ENCODE measurements around the gene BCAP31. TPM values are rescaled to one million over a fixed set of nuclear protein-coding genes. Genes with fewer than 3 reads are reported as not detected.

BCAP31 gene
- total RNA-seq, 1 experiment from 2014 or later: 235 TPM

DNA sequence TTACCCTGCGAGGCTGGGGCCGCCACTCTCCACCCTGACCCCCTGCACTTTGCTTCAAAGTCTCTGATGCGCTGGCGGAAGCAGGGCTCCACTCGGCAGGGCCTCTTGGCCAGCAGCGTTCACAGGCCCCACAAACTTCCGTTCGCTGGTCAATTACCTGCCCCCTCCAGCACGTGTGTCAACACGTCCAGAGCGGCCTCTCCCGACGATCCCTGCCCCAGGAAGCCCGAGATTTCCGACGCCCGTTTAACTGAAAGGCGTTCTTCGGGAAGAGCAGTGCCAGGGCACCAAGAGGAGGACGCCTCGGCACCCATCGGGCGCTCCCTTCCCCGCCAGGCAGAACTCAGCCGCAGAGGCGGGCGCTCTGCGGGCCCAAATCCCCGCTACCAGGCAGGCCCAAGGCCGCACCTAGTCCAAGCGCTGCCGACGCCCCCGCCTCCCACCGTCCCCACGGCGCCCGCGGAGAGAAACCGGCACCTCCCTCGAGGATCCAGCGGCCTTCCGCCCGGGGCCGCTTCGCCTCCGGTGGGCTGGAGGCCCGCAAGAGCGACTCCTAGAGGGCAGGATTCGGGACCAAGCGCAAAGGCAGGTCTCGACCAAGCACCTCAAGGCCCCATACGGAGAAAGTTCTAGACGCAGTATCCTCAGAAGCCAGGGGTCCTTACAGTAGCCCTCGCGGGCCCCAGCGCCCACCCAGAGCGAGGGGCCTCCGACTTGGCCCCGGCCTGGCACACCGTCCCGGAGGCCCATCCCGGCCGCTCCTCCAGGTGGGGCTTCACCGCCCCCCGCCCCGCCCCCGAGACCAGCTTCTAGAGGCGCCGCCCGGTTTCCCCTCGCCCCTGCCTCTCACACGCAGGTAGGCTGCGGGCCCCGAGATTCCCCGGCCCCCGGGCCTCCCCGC, 586 bp downstream of the BCAP31 start:
- DNase-seq (ENCODE audit: low spot score): peak; percentile 56
- Histone ChIP-seq H3K27me3 (replicated peaks; ENCODE audit: insufficient read depth, low read depth, low read length, poor library complexity) (no peaks in the 10 kb centered on the region), H3K4me3 (ENCODE audit: low read depth, low read length, poor library complexity, severe bottlenecking) (peak overlapping the region; percentile 71), H3K9me3 (ENCODE audit: low read depth, low read length, poor library complexity, severe bottlenecking) (no peaks in the 10 kb centered on the region), H3K36me3 (ENCODE audit: insufficient read depth, low read length, poor library complexity, severe bottlenecking) (peaks cover 17% of the 10 kb centered on the region), H3K4me1 (ENCODE audit: insufficient read depth, low read length, poor library complexity, severe bottlenecking) (peaks cover 8% of the 10 kb centered on the region), H3K27ac (ENCODE audit: low read depth, low read length, poor library complexity, severe bottlenecking) (peak overlapping the region; percentile 81)
- no TSS peak for BruUV-seq (replicated peaks)
- TF ChIP-seq EZH2 (IDR thresholded peaks at IDR 0.05; ENCODE audit: borderline replicate concordance, low read depth, low read length, poor library complexity, severe bottlenecking): no peak
- TF ChIP-seq, protein P1, sequence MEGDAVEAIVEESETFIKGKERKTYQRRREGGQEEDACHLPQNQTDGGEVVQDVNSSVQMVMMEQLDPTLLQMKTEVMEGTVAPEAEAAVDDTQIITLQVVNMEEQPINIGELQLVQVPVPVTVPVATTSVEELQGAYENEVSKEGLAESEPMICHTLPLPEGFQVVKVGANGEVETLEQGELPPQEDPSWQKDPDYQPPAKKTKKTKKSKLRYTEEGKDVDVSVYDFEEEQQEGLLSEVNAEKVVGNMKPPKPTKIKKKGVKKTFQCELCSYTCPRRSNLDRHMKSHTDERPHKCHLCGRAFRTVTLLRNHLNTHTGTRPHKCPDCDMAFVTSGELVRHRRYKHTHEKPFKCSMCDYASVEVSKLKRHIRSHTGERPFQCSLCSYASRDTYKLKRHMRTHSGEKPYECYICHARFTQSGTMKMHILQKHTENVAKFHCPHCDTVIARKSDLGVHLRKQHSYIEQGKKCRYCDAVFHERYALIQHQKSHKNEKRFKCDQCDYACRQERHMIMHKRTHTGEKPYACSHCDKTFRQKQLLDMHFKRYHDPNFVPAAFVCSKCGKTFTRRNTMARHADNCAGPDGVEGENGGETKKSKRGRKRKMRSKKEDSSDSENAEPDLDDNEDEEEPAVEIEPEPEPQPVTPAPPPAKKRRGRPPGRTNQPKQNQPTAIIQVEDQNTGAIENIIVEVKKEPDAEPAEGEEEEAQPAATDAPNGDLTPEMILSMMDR (conservative IDR thresholded peaks at IDR 0.05; ENCODE audit: low read depth, low read length): peak; percentile 44
- POLR2A ChIA-PET (ENCODE audit: low non-redundant PET): no interaction called here
- CTCF ChIA-PET: interaction anchor here (0.5 to 0.6 kb wide), 3 partner anchors 14 to 340 kb away, joined by 3 to 6 read pairs (median 5); no protein-coding TSS in a partner anchor
- intact Hi-C loops (cut with micrococcal nuclease; ENCODE audit: unreplicated experiment): loop anchor here (2.0 kb wide), 1 partner anchor 77 kb away; the partner anchor contains the start of gene DUSP9

- peaks cover 13% of the 10 kb centered on the region for H3K4me1 ChIP-seq (ENCODE audit: insufficient read depth, low read length, poor library complexity, severe bottlenecking)
- intact Hi-C loops (cut with micrococcal nuclease; ENCODE audit: unreplicated experiment): no loop called here
Measured at GRCh38 chrX:153722704-153723350, 1.4 kb downstream of the BCAP31 start.

DNA sequence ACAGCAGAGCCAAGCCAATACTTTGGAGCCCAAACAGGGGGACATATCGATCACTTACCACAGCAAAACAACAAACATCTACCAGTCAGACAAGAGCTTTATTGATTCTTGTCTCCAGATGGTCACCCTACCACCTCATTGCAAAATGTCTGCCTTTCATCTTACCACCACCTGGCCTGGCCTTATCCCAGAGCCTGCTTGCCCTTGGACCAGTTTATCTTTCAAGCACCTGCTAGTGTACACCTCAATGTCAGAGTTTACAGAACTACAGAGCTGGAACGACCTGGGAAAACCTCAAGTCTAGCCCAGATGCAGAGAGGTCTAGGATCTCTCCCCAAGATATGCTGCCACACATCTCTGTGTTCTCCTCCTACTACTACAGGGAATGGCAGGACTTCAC, 4.5 kb downstream of the BCAP31 start:
- intact Hi-C loops (cut with micrococcal nuclease; ENCODE audit: unreplicated experiment): no loop called here
- no peak for DNase-seq (ENCODE audit: low spot score)
- no TSS peak for BruUV-seq (replicated peaks)
- Histone ChIP-seq H3K36me3 (ENCODE audit: insufficient read depth, low read length, poor library complexity, severe bottlenecking) (peaks cover 36% of the 10 kb centered on the region), H3K4me3 (ENCODE audit: low read depth, low read length, poor library complexity, severe bottlenecking) (no peak overlapping the region), H3K27ac (ENCODE audit: low read depth, low read length, poor library complexity, severe bottlenecking) (no peak overlapping the region), H3K27me3 (replicated peaks; ENCODE audit: insufficient read depth, low read depth, low read length, poor library complexity) (no peaks in the 10 kb centered on the region), H3K4me1 (ENCODE audit: insufficient read depth, low read length, poor library complexity, severe bottlenecking) (peaks cover 5% of the 10 kb centered on the region), H3K9me3 (ENCODE audit: low read depth, low read length, poor library complexity, severe bottlenecking) (no peaks in the 10 kb centered on the region)
- no peak for TF ChIP-seq EZH2 (IDR thresholded peaks at IDR 0.05; ENCODE audit: borderline replicate concordance, low read depth, low read length, poor library complexity, severe bottlenecking)
- TF ChIP-seq, protein P1 (conservative IDR thresholded peaks at IDR 0.05; ENCODE audit: low read depth, low read length): no peak
- ChIA-PET CTCF (no interaction called here), POLR2A (ENCODE audit: low non-redundant PET) (no interaction called here)

More at GRCh38 chrX:153722704-153723350, 1.4 kb downstream of the BCAP31 start:
- ChIA-PET POLR2A (ENCODE audit: low non-redundant PET) (no interaction called here), CTCF (no interaction called here)
- H3K4me3 ChIP-seq (ENCODE audit: low read depth, low read length, poor library complexity, severe bottlenecking): peak overlapping the region; percentile 71
- H3K27me3 ChIP-seq (replicated peaks; ENCODE audit: insufficient read depth, low read depth, low read length, poor library complexity): no peaks in the 10 kb centered on the region
- H3K9me3 ChIP-seq (ENCODE audit: low read depth, low read length, poor library complexity, severe bottlenecking): no peaks in the 10 kb centered on the region
- BruUV-seq (replicated peaks): no TSS peak
- TF ChIP-seq, protein P1 (conservative IDR thresholded peaks at IDR 0.05; ENCODE audit: low read depth, low read length): no peak
- TF ChIP-seq EZH2 (IDR thresholded peaks at IDR 0.05; ENCODE audit: borderline replicate concordance, low read depth, low read length, poor library complexity, severe bottlenecking): no peak
- no peak for DNase-seq (ENCODE audit: low spot score)
- H3K27ac ChIP-seq (ENCODE audit: low read depth, low read length, poor library complexity, severe bottlenecking): peak overlapping the region; percentile 81
- peaks cover 21% of the 10 kb centered on the region for H3K36me3 ChIP-seq (ENCODE audit: insufficient read depth, low read length, poor library complexity, severe bottlenecking)
